NK-92 (cell line): ENCODE data around the gene FYTTD1.

ENCODE experiments used
- DNase-seq: peaks from one replicate; lab custom pipeline; 2025; ENCODE audit not compliant: unreplicated experiment; lab: John Stamatoyannopoulos, UW

The FYTTD1 gene

DNA sequence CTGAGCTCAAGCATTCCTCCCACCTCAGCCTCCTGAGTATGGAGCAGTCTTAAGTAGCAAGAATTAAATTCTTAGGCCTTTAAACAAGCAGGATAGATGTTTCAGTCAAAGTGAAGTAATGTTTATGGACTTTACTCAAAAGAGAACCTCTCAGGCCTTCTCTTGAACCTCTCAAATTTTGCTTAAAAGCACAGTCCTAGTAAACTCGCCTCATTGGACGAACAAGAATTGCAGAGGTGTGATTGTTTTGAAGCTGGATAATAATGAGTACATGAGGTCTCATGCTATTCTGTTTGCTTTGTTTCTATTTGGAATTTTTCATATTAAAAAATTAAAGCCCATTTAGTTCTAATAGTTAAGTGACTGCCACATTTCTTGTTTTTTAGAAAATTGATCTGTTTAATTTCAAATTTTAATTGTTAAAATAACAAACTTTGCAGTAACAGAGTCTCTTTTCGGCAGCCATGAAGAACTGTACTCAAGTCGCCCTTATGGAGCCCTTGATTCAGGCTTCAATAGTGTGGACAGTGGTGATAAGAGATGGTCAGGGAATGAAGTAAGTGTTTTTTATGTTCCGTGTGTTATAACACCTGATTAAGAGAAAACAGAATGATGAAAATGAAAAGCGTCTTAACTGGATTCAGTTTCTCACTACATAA lies 80.8 kb downstream of the FYTTD1 start:
- no peak for DNase-seq

GRCh38 chr3:197830967-197831313 lies 81.3 kb downstream of the FYTTD1 start:
- DNase-seq = no peak

DNA sequence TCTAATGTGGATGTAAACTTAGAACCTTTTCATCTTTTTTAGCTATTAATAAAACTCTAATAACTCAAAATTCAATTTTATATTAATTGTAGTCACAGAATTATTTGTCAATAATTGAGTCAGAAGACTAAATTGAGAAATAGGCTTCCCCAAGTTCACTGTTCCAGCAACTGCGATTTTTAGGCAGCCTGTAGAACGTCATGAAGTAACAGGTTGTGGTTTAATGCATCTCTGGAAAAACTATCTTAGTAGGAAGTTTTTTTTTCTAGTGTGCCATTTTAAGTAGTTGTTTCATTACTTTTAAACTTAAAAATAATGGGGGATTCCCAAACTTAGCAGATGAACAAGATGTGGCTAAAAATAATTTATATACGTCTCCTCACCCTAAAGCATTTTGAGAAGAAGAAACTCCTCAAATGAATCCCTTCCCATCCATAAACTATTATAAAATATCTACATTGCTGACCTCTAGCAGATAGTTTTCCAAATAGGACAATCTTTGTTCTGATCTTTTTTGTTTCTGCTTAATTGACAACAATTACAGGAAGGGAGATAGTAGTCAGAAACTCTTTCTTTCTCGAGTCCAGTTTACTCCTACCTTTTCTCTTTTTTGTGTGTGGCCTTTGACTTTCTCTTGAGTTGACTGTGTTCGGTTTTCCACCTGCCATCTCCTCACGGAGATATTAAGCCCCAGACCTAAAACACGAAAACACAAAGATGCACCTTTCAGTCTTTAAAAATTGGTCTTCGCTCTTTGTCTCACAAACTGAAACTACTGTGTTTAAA lies 84.4 kb downstream of the FYTTD1 start:
- no peak for DNase-seq

DNA sequence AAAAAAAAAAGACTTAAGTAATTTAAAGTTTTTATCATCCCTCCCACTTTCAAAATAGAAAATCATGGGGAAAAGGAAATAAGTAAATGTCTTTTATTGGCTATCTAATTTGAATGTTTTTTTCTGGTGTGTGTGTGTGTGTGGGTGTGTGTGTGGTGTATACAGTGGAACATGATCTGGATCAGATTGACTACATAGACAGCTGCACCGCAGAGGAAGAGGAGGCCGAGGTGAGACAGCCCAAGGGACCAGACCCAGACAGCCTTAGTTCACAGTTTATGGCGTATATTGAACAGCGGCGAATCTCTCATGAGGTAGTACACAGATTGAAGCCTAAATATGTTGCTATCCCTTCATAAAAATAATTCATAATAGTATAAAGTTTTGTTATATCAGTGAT lies 85.8 kb downstream of the FYTTD1 start:
- DNase-seq = no peak

DNA sequence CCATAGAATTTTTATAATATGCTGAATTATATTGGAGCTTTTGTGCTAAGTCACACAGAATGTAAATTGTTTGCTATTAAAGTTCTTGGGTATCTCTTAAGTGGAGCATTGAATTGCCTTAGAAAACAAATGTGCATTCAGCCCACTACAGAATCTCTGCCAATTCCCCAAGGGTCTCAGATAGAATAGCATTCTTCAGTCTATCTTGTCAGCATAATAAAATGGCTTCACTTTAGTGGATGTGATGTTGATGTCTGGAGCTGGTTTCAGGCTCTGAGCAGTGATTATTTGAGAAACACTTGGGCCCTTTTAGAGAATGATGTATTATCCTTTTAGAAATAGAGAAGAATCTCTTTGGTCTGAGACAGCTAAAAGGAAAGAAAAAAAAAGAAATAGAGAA lies 86.6 kb downstream of the FYTTD1 start:
- DNase-seq = no peak
